Adrenal gland (tissue), 5 donors: ENCODE data around the gene C5orf34.

Source experiments
- POLR2A ChIP-seq, 2 donors: fragments of 450-650 bp; IDR thresholded peaks; one replicate each; pipeline ENCODE4 v1.6.1; 2017; ENCODE audit warnings: antibody characterized with exemption in 2 of 2, mild to moderate bottlenecking in 2 of 2, moderate library complexity in 1 of 2
- TF ChIP-seq, protein P1 (sequence below), 6 experiments: fragments of 450-650 bp in 4 of 6; fragments of 200-600 bp in 2 of 6; sonication (generic) in 1 of 6; IDR thresholded peaks; 1 replicate in 5 of 6; 2 replicates in 1 of 6; pipeline versions ENCODE4 v1.5.1 to v1.8.0; 2016 to 2021; ENCODE audit warnings: antibody characterized with exemption in 6 of 6, mild to moderate bottlenecking in 2 of 6, moderate library complexity in 1 of 6
- donor health status: DM: no; HTN: no; CAD: no.

DNA sequence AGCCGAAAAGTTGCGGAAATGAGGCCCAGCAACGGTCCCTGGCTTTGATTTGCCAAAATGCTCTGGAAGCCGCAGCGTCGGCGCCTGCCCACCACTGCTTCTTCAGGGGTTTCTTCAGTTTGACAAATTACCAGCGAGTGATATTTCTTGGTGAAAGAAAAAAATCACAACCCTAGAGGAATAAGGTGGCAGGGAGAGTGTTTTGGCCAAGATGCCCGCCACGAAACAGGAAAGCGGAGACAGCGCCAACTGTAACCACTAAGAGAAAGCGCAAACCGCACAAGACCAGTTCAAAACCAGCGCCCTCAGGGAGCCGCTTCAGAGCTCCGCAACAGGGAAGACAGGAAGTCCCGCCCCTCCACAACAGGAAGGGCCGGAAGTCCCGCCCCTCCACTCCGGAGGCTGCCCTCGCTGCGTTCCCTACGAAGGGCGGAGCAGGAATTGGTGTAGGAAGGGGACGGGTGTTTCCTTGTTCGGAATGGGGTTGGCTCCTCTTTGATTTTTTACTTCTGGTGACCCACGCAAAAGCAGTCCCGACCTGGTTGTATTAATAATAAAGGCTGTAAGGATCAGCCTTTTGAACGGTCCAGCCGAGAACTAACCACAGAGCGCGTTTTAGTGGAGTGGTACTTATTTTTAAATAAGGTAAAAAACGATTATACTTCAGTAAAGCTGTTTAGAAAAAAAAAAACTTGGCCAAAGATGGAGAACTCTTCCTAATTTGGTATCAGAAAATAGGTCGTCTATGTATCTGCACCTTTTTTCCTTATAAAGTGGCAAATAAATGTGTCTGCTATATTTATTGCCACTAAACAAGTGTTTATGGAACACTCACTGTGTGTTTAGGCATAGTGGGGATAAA lies at the start of gene C5orf34:
- TF ChIP-seq, protein P1, sequence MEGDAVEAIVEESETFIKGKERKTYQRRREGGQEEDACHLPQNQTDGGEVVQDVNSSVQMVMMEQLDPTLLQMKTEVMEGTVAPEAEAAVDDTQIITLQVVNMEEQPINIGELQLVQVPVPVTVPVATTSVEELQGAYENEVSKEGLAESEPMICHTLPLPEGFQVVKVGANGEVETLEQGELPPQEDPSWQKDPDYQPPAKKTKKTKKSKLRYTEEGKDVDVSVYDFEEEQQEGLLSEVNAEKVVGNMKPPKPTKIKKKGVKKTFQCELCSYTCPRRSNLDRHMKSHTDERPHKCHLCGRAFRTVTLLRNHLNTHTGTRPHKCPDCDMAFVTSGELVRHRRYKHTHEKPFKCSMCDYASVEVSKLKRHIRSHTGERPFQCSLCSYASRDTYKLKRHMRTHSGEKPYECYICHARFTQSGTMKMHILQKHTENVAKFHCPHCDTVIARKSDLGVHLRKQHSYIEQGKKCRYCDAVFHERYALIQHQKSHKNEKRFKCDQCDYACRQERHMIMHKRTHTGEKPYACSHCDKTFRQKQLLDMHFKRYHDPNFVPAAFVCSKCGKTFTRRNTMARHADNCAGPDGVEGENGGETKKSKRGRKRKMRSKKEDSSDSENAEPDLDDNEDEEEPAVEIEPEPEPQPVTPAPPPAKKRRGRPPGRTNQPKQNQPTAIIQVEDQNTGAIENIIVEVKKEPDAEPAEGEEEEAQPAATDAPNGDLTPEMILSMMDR (IDR thresholded peaks at IDR 0.05) = peak in 1 of 6 experiments; percentile 1
- peak; percentile 32 to 82 for TF ChIP-seq POLR2A (IDR thresholded peaks at IDR 0.05)
